Stimulated activated CD8-positive, alpha-beta memory T cell treated with anti-CD3 and anti-CD28 coated beads, Interleukin-15, amount 100 ng/mL, for 1 hour (primary cell): ENCODE data around the gene ACVRL1.
"Not testable (repeated sequence)": the region's sequence is repeated elsewhere in the genome, so short reads cannot be mapped to it uniquely, and the experiment has no call there.

Experiments
- DNase-seq: peaks from one replicate; pipeline ENCODE4 v3.0.0-alpha.2; 2020; ENCODE audit warnings: low read depth

The ACVRL1 gene

GRCh38 chr12:51874000-51874399 is 33.3 kb upstream of the ACVRL1 start:
- no peak for DNase-seq

GRCh38 chr12:51874486-51874885 is 32.8 kb upstream of the ACVRL1 start:
- DNase-seq, result no peak

- DNase-seq, result no peak
Observed at GRCh38 chr12:51879102-51879501, 28.2 kb upstream of the ACVRL1 start.

GRCh38 chr12:51883295-51883694 is 24.0 kb upstream of the ACVRL1 start:
- no peak for DNase-seq

DNA sequence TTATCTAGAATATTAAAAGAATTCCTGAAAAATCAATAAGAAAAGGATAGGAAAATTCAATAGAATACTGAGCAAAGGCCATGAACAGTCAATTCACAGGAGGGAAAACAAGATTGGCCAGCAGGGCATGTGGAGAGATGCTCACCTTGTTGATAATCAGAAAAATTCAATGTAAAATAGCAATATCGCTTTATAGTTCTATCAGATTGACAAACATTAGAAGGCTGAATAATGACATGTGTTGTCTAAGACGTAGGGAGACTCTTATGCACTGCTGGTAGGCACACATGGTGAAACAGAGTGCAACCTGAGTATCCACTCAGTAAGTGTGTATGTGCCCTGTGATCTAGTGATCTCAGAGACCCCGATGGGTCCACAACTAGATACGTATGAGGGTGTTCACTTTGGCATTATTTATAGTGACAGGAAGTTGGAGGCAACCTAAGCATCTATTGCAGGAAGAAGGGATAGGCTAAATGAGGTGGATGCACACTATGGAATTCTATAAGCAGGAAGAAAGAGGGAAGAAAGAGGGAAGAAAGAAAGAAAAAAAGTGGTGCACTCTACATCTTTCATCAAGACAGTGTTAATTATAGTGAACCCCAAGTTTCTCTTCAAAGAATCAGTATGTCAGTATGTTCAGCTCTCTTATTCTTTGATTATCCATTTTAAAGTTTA is 23.2 kb upstream of the ACVRL1 start:
- no peak for DNase-seq

DNA sequence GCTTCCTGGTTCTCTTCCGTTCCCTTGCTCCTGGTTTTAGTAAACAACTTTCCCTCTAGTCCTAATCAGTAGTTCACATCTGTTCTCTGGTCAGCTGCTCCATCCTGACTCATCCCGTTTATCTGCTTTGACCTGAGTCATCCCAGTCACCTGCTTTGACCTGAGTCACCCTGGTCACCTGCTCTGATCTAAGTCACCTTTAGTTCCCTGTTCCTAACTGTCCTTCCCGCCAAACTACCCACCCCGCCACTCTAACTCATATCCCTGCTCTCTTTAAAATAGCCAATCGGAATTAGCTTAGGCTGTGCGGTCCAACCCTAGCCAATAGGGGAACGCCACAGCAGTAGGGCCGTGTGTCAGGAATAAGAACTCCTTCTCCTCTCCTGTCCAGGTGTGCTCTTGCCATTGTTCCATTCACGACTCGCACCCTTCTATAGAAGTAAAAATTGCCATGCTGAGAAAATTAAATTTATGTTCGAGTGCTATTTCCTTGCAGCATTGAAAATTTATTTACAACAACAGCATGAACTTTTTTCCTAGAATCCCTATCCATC is 22.6 kb upstream of the ACVRL1 start:
- DNase-seq, result no peak

- DNase-seq, result not testable (repeated sequence)
Observed at GRCh38 chr12:51885294-51886020, 21.8 kb upstream of the ACVRL1 start.

GRCh38 chr12:51886021-51886710 is 21.1 kb upstream of the ACVRL1 start:
- peak; percentile 14 for DNase-seq

DNA sequence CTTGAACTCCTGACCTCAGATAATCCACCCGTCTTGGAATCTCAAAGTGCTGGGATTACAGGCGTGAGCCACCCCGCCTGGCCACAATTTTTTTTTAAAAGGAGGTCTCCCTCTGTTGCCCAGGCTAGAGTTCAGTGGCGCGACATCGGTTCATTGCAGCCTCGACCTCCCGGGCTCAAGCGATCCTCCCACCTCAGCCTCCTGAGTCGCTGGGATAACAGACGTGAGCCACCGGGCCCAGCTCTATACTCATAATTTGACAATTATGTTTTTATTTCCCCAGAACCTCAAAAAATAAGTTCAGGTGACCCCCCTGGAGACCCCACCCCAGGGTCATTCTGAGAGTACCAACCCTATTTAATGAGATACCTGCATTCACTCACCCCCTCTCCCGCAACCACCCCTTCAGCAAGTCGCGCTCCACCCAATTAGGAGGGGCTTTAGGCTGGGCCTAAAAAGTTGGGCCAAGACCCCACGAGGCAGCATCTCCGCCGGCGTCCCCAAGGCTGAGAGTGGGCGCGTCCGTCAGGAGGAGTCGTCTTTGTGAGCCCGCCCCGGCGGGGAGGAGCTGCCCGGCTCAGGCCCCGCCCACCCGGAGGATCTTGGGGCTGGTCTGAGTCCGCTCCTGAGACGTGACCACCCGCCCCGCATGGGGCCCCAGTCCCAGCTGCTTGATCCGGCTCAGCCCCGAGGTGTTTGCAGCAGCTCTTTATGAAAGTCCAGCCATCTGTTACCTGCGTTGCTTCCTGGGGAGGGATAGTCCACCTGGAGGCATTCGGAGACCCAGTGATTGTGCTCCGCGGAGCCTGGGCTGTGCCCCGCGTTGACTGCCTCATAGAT is 19.6 kb upstream of the ACVRL1 start, which contains the start of gene ANKRD33:
Gene ANKRD33 (plus strand): TSS at position 628 of the 840 bp plus-strand sequence. CDS start 84 bp downstream, at position 712.
- no peak for DNase-seq

GRCh38 chr12:51888316-51889215 is 18.7 kb upstream of the ACVRL1 start:
- no peak for DNase-seq

- DNase-seq, result no peak
Observed at GRCh38 chr12:51889216-51890132, 17.8 kb upstream of the ACVRL1 start.

GRCh38 chr12:51890133-51890464 is 17.2 kb upstream of the ACVRL1 start:
- no peak for DNase-seq

DNA sequence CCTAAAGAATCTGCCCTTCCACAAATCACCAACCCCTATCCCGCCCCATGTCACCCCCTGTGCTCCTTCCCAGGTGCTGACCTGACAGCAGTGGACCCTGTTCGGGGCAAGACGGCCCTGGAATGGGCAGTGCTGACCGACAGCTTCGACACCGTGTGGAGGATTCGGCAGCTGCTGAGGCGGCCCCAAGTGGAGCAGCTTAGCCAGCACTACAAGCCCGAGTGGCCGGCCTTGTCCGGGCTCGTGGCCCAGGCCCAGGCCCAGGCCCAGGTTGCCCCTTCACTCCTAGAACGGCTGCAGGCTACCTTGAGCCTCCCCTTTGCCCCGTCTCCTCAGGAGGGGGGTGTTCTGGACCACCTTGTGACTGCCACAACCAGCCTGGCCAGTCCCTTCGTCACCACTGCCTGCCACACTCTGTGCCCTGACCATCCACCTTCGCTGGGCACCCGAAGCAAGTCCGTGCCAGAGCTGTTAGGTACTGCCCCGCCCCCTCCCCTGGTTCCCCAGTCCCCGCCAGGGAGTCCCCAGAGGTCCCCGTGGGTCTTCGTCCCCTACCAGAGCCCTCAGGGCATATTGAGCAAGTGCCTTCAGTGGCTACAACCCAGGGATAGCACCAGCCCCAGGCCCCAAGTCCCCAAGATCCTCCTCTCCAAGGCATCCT is 16.7 kb upstream of the ACVRL1 start:
- no peak for DNase-seq

GRCh38 chr12:51891843-51892242 is 15.5 kb upstream of the ACVRL1 start:
- no peak for DNase-seq

- no peak for DNase-seq
Observed at GRCh38 chr12:51893786-51894185, 13.5 kb upstream of the ACVRL1 start.

GRCh38 chr12:51895378-51896135 is 11.7 kb upstream of the ACVRL1 start:
- DNase-seq, result no peak

DNA sequence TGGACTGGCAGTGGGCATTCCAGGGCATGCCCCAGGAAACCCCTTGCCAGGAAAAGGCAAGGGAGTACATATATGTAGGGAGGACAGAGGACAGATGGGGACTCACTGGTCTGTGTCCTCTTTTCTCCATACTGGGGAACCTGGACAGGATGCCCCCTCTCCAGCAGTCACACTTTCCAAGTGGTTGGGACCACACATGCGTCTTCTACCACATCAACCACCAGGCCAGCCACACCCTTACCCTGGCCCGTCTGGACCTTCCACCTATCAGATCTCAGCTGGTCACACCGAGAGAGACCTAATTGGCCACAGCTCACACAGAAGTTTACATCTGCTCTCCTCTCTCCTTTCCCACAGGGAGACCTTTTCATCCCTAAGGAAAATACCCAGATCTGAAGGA is 11.1 kb upstream of the ACVRL1 start:
- no peak for DNase-seq

DNA sequence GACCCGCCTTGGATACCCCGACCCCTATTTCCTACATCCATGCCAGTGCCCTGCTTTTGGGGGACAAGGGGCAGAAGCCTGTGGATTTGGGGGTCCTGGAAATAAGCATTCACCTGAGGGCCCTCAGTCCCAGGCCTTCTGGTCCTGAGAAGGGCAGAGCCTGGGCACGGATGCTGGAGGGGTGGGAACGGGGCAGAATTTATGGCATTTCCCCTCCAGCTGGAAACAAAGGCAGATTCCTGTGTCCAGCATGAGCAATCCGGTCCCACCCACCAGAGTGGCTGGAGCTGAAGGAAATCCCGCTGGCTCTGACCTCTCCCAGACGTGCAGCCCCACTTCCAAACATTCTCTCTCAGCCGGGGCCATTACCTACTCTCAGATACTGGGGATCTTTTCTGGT is 10.1 kb upstream of the ACVRL1 start:
- no peak for DNase-seq
